ENCODE data around the gene EGFLAM. TPM values are rescaled to one million over a fixed set of nuclear protein-coding genes. Genes with fewer than 3 reads are reported as not detected.

EGFLAM gene
- polyA plus RNA-seq, 1 donor from 2014 or later, result not detected

- Histone ChIP-seq H3K79me2 (replicated peaks; ENCODE audit: insufficient read depth, low read length) (no peaks in the 10 kb centered on the region), H3K27me3 (ENCODE audit: insufficient read depth, low read depth, low read length) (no peaks in the 10 kb centered on the region), H3K9me3 (ENCODE audit: low read length) (no peaks in the 10 kb centered on the region), H3K27ac (ENCODE audit: low read length) (no peak overlapping the region), H3K36me3 (ENCODE audit: insufficient read depth, low read length) (no peaks in the 10 kb centered on the region), H3K4me3 (ENCODE audit: low read length) (no peak overlapping the region), H3F3A (ENCODE audit: insufficient read depth, low read length, poor library complexity, severe bottlenecking) (no peaks in the 10 kb centered on the region), H4K20me1 (ENCODE audit: insufficient read depth) (no peaks in the 10 kb centered on the region), H3K9ac (ENCODE audit: low read length) (no peak overlapping the region), H2AFZ (ENCODE audit: low read depth, low read length) (no peak overlapping the region), H3K9me2 (ENCODE audit: insufficient read depth, low read length) (no peaks in the 10 kb centered on the region), H3K4me2 (ENCODE audit: low read length) (no peak overlapping the region)
- TF ChIP-seq RAD21 (conservative IDR thresholded peaks at IDR 0.05), result no peak
- TF ChIP-seq TAF1 (IDR thresholded peaks at IDR 0.05; ENCODE audit: low read depth), result no peak
- no peak for TF ChIP-seq CTCF (IDR thresholded peaks at IDR 0.05; ENCODE audit: poor library complexity, severe bottlenecking)
- TF ChIP-seq POLR2AphosphoS5 (IDR thresholded peaks at IDR 0.05), result no peak
- TF ChIP-seq MXI1 (conservative IDR thresholded peaks at IDR 0.05; ENCODE audit: poor library complexity, severe bottlenecking), result no peak
- TF ChIP-seq EP300 (conservative IDR thresholded peaks at IDR 0.05; ENCODE audit: poor library complexity, severe bottlenecking), result no peak
These were observed 27.6 kb downstream of the EGFLAM start for GRCh38 chr5:38286002-38286401.

- H3K9me3 ChIP-seq (ENCODE audit: low read length), result no peaks in the 10 kb centered on the region
- H3K4me2 ChIP-seq (ENCODE audit: low read length), result no peak overlapping the region
- H3K27me3 ChIP-seq (ENCODE audit: insufficient read depth, low read depth, low read length), result no peaks in the 10 kb centered on the region
- no peak overlapping the region for H2AFZ ChIP-seq (ENCODE audit: low read depth, low read length)
- TF ChIP-seq POLR2AphosphoS5 (IDR thresholded peaks at IDR 0.05) (no peak), SMC3 (conservative IDR thresholded peaks at IDR 0.05; ENCODE audit: poor library complexity) (no peak), EP300 (conservative IDR thresholded peaks at IDR 0.05; ENCODE audit: poor library complexity, severe bottlenecking) (no peak), TAF1 (IDR thresholded peaks at IDR 0.05; ENCODE audit: low read depth) (no peak), RAD21 (conservative IDR thresholded peaks at IDR 0.05) (no peak), MXI1 (conservative IDR thresholded peaks at IDR 0.05; ENCODE audit: poor library complexity, severe bottlenecking) (no peak), CTCF (IDR thresholded peaks at IDR 0.05; ENCODE audit: poor library complexity, severe bottlenecking) (no peak), REST (IDR thresholded peaks at IDR 0.05; ENCODE audit: borderline replicate concordance) (no peak), EZH2 (IDR thresholded peaks at IDR 0.05; ENCODE audit: borderline replicate concordance, insufficient read depth, low read length, poor library complexity, severe bottlenecking) (no peak)
- H3K9ac ChIP-seq (ENCODE audit: low read length), result no peak overlapping the region
- no peak overlapping the region for H3K27ac ChIP-seq (ENCODE audit: low read length)
- H4K20me1 ChIP-seq (ENCODE audit: insufficient read depth), result no peaks in the 10 kb centered on the region
- no peaks in the 10 kb centered on the region for H3F3A ChIP-seq (ENCODE audit: insufficient read depth, low read length, poor library complexity, severe bottlenecking)
- no peaks in the 10 kb centered on the region for H3K9me2 ChIP-seq (ENCODE audit: insufficient read depth, low read length)
- no peaks in the 10 kb centered on the region for H3K36me3 ChIP-seq (ENCODE audit: insufficient read depth, low read length)
- H3K79me2 ChIP-seq (replicated peaks; ENCODE audit: insufficient read depth, low read length), result no peaks in the 10 kb centered on the region
- no peak overlapping the region for H3K4me3 ChIP-seq (ENCODE audit: low read length)
These were observed 28.8 kb downstream of the EGFLAM start for GRCh38 chr5:38287124-38287523.

All from neural cell (in vitro differentiated cells).